HFF-Myc (cell line): ENCODE data around the gene ACYP1.
A peak's percentile ranks its signal among the peaks of the same experiment; 100 is the strongest.
"Not testable (repeated sequence)": the region's sequence is repeated elsewhere in the genome, so short reads cannot be mapped to it uniquely, and the experiment has no call there.

Experiments used
- DNase-seq: peaks from one replicate; pipeline ENCODE4 v3.0.0-alpha.2; 2011; ENCODE audit warnings: low read depth; ENCODE audit errors: extremely low read depth
- H3K4me3 ChIP-seq: replicated peaks from 2 replicates; pipeline ENCODE4 v1.5.1; 2011; ENCODE audit warnings: low read depth, mild to moderate bottlenecking, control low read depth, low read length
- TF ChIP-seq, protein P1 (sequence below): IDR thresholded peaks from 2 replicates; pipeline ENCODE4 v1.5.1; 2012; ENCODE audit warnings: mild to moderate bottlenecking, low read depth, low read length, control low read depth; ENCODE audit errors: missing control alignments

ACYP1 gene

DNA sequence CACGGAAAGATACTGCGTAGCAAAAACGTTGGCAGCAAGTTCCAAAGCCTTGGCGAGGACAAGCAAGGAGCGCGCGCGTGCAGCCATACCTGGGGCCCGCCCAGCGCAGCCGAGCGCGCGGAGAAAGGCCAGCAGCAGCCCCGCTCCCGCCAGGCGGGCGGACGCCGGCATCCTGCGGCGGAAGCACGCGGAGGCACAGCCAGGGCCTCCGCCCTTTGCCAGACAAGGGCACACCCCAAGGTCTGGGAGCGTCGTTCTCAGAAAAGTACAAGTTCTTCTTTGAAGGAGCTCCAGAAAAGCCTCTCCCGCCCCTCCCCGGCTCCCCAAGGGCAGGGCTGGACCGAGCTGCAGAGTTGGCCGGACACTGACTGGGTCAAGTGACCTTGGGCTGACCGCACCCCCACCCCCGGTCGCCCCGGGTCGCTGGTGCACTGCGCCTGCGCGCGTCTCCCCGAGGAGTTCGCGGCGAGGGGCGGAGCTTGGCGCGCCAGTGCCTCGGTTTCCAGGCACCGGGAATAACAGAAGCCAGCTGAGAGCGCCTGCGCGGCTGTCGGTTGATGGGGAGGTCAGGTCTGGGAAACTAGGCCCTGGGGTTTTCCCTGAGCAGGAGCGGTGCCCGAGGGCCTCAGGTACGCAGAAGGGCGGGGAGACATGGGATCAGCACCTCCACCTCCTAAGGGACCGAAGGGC lies 5.4 kb upstream of the ACYP1 start, which contains the start of gene ZC2HC1C:
Gene ZC2HC1C, plus strand, starts transcription at position 521 of the 690 bp plus-strand sequence. CDS start 933 bp downstream, outside the sequence.
- no peak for DNase-seq
- peak within 1 kb of the TSS; percentile 43 for H3K4me3 ChIP-seq
- TF ChIP-seq, protein P1, sequence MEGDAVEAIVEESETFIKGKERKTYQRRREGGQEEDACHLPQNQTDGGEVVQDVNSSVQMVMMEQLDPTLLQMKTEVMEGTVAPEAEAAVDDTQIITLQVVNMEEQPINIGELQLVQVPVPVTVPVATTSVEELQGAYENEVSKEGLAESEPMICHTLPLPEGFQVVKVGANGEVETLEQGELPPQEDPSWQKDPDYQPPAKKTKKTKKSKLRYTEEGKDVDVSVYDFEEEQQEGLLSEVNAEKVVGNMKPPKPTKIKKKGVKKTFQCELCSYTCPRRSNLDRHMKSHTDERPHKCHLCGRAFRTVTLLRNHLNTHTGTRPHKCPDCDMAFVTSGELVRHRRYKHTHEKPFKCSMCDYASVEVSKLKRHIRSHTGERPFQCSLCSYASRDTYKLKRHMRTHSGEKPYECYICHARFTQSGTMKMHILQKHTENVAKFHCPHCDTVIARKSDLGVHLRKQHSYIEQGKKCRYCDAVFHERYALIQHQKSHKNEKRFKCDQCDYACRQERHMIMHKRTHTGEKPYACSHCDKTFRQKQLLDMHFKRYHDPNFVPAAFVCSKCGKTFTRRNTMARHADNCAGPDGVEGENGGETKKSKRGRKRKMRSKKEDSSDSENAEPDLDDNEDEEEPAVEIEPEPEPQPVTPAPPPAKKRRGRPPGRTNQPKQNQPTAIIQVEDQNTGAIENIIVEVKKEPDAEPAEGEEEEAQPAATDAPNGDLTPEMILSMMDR, result no peak

GRCh38 chr14:75068294-75069120 lies 4.7 kb upstream of the ACYP1 start:
- TF ChIP-seq, protein P1, result no peak
- peak overlapping the region; percentile 43 for H3K4me3 ChIP-seq
- no peak for DNase-seq

DNA sequence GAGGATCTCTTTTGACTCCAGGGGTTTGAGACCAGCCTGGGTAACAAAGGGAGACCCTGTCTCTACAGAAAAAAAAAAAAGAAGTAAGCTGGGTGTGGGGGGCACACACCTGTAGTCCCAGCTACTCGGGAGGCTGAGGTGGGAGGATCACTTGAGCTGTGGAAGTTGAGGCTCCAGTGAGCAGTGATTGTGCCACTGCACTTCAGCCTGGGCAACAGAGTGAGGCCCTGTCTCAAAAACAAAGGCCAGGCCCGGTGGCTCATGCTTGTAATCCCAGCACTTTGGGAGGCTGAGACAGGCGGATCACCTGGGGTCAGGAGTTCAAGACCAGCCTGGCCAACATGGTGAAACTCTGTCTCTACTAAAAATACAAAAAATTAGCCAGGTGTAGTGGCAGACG lies 3.9 kb upstream of the ACYP1 start:
- H3K4me3 ChIP-seq, DNase-seq: not testable (repeated sequence)

DNA sequence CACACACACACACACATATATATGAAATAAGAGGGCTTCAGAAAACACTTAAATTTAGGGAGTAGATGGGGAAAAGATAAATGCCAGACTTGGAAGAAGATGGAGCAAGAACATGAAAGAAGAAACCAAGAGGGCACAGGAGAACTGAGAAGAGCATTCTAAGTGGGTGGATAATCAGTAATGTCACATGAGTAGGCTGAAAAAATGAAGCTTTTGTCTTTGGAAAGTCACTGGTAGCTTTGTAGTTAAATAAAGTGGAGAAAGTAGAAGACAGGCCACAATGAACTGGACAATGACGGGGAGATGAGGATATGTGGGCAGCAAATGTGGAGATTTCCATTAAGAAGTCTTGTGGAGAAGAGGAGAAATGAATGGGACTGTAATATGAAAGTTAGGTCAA lies 3.4 kb upstream of the ACYP1 start:
- no peak for DNase-seq
- no peak overlapping the region for H3K4me3 ChIP-seq
- TF ChIP-seq, protein P1, result no peak

- no peak for DNase-seq
- H3K4me3 ChIP-seq, result no peak overlapping the region
- TF ChIP-seq, protein P1, result no peak
Observed at GRCh38 chr14:75066691-75067090, 2.9 kb upstream of the ACYP1 start.

GRCh38 chr14:75064205-75064567 lies 362 bp upstream of the ACYP1 start:
- H3K4me3 ChIP-seq, result peak overlapping the region; percentile 65
- TF ChIP-seq, protein P1, result no peak
- no peak for DNase-seq

DNA sequence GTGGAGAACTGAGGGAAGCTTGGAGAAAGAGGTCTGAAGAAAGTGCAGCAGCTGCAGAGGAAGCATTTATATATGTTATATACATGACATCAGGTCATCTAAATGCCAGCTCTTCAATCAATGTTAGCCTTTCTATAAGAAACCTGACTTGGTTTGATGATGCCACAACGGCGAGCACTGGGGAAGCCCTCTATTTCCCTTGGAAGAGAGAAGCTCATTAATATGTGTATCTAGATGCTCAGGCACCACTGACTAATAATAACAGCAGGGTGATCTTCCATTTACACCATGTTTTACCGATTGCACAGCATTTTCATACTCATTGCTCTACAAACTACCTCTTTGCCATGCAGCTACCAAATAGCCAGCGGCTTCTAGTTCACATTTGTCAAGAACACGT lies 811 bp downstream of the ACYP1 start:
- H3K4me3 ChIP-seq, result peak overlapping the region; percentile 65
- DNase-seq, result no peak
- TF ChIP-seq, protein P1, result no peak
